Loucy (cell line): ENCODE results near the gene CACNA1B.

ENCODE experiments used
- CTCF ChIP-seq: fragments of 200-600 bp; sonication (generic); conservative IDR thresholded peaks from 2 replicates; pipeline ENCODE4 v1.5.1; 2014; ENCODE audit warnings: mild to moderate bottlenecking, antibody characterized with exemption, low read length
- EZH2phosphoT487 ChIP-seq: fragments of 200-600 bp; IDR thresholded peaks from 2 replicates; pipeline ENCODE4 v1.6.1; 2018; ENCODE audit warnings: antibody characterized with exemption, mild to moderate bottlenecking, moderate library complexity, borderline replicate concordance

- TF ChIP-seq CTCF (no peak), EZH2phosphoT487 (no peak)
Observed at GRCh38 chr9:138038244-138038671, 160.7 kb downstream of the CACNA1B start.
